IMR-90 (cell line): Measurements from ENCODE around the gene CAMTA1. TPM values are rescaled to one million over a fixed set of nuclear protein-coding genes. Genes with fewer than 3 reads are reported as not detected.

Experiments
- ATAC-seq: fragments of 200-7000 bp; cut with Tn5 transposase; 2 replicates; pipeline ENCODE4 v1.9.1; 2020; ENCODE audit warnings: low read depth, mild to moderate bottlenecking, moderate library complexity
- BruUV-seq: library from RNA; stranded (reverse); fragments of 400-500 nt; replicated peaks from 2 replicates; lab custom pipeline; 2021; lab: Mats Ljungman, UMichigan
- CTCF ChIA-PET: fragments of 300-600 bp; formaldehyde crosslinking; extraction: SDS; loops from one replicate; lab custom pipeline; 2021; ENCODE audit warnings: antibody characterized with exemption; lab: Yijun Ruan, JAX
- POLR2A ChIA-PET: fragments of 300-600 bp; sonication (Branson Sonifier 250); formaldehyde crosslinking; loops from one replicate; lab custom pipeline; 2022; ENCODE audit warnings: antibody characterized with exemption; ENCODE audit not compliant: unreplicated experiment; lab: Charles Lee
- DNase-seq: peaks from one replicate; pipeline ENCODE4 v3.0.0; 2013
- H2AFZ ChIP-seq: replicated peaks from 2 replicates; pipeline ENCODE3; 2013; ENCODE audit warnings: low read length, mild to moderate bottlenecking; ENCODE audit not compliant: poor library complexity
- H2AK5ac ChIP-seq: 2 replicates; pipeline ENCODE4 v1.6.1; 2013; ENCODE audit warnings: low read depth, low read length, inconsistent platforms
- H2AK9ac ChIP-seq: replicated peaks from 2 replicates; pipeline ENCODE3; 2013; ENCODE audit warnings: mild to moderate bottlenecking, low read depth, low read length, moderate library complexity; ENCODE audit not compliant: poor library complexity
- H2BK120ac ChIP-seq: 2 replicates; pipeline ENCODE4 v1.6.1; 2013; ENCODE audit warnings: low read depth, low read length, inconsistent platforms
- H2BK15ac ChIP-seq: 3 replicates; pipeline ENCODE4 v1.6.1; 2013; ENCODE audit warnings: low read depth, low read length, inconsistent platforms
- H2BK20ac ChIP-seq: 2 replicates; pipeline ENCODE4 v1.6.1; 2013; ENCODE audit warnings: low read depth, mild to moderate bottlenecking, inconsistent platforms, low read length, moderate library complexity
- H2BK5ac ChIP-seq: 2 replicates; pipeline ENCODE4 v1.6.1; 2013; ENCODE audit warnings: mild to moderate bottlenecking, low read depth, low read length, inconsistent platforms; ENCODE audit not compliant: poor library complexity, severe bottlenecking
- H3K14ac ChIP-seq: replicated peaks from 2 replicates; pipeline ENCODE4 v1.6.1; 2013; ENCODE audit warnings: low read depth, low read length, inconsistent platforms
- H3K18ac ChIP-seq: 2 replicates; pipeline ENCODE4 v1.6.1; 2013; ENCODE audit warnings: low read depth, low read length, control low read depth
- H3K23ac ChIP-seq: 2 replicates; pipeline ENCODE4 v1.6.1; 2013; ENCODE audit warnings: low read depth, low read length, inconsistent platforms
- H3K27ac ChIP-seq: 2 replicates; pipeline ENCODE4 v1.5.1; 2013; ENCODE audit warnings: mild to moderate bottlenecking, control low read depth, low read length; ENCODE audit not compliant: insufficient read depth
- H3K27me3 ChIP-seq: 2 replicates; pipeline ENCODE4 v1.6.1; 2013; ENCODE audit warnings: low read length; ENCODE audit not compliant: control insufficient read depth, insufficient read depth
- H3K36me3 ChIP-seq: 2 replicates; pipeline ENCODE4 v1.6.1; 2013; ENCODE audit warnings: low read length, mixed read lengths; ENCODE audit not compliant: control insufficient read depth, insufficient read depth
- H3K4ac ChIP-seq: 2 replicates; pipeline ENCODE4 v1.6.1; 2013; ENCODE audit warnings: low read depth, low read length, inconsistent platforms
- H3K4me1 ChIP-seq: 2 replicates; pipeline ENCODE4 v1.6.1; 2013; ENCODE audit warnings: low read length, mixed read lengths; ENCODE audit not compliant: control insufficient read depth, insufficient read depth
- H3K4me2 ChIP-seq: 2 replicates; pipeline ENCODE4 v1.6.1; 2013; ENCODE audit warnings: low read depth, mild to moderate bottlenecking, control low read depth, low read length, moderate library complexity
- H3K4me3 ChIP-seq: 2 replicates; pipeline ENCODE4 v1.5.1; 2013; ENCODE audit warnings: low read depth, mild to moderate bottlenecking, control low read depth, low read length, moderate library complexity; ENCODE audit not compliant: insufficient read depth
- H3K56ac ChIP-seq: 2 replicates; pipeline ENCODE4 v1.6.1; 2013; ENCODE audit warnings: low read length, inconsistent platforms; ENCODE audit not compliant: insufficient read depth; ENCODE audit errors: extremely low read depth
- H3K79me1 ChIP-seq, 2 experiments: 2 replicates each; pipeline ENCODE4 v1.6.1; 2013; ENCODE audit warnings: low read length in 2 of 2, inconsistent platforms in 1 of 2, low read depth in 1 of 2
- H3K9ac ChIP-seq: 2 replicates; pipeline ENCODE4 v1.6.1; 2013; ENCODE audit warnings: low read depth, low read length, control low read depth
- H3K9me1 ChIP-seq: 2 replicates; pipeline ENCODE4 v1.6.1; 2013; ENCODE audit warnings: low read length, inconsistent platforms; ENCODE audit not compliant: insufficient read depth
- H3K9me3 ChIP-seq: 2 replicates; pipeline ENCODE4 v1.6.1; 2013; ENCODE audit warnings: low read length; ENCODE audit not compliant: control insufficient read depth, insufficient read depth
- H4K20me1 ChIP-seq: 2 replicates; pipeline ENCODE4 v1.6.1; 2013; ENCODE audit warnings: low read length, inconsistent platforms; ENCODE audit not compliant: insufficient read depth
- H4K5ac ChIP-seq: 2 replicates; pipeline ENCODE4 v1.6.1; 2013; ENCODE audit warnings: mild to moderate bottlenecking, low read depth, low read length, control low read depth
- H4K8ac ChIP-seq, 2 experiments: 2 replicates each; pipeline ENCODE4 v1.6.1; 2013; ENCODE audit warnings: low read depth in 2 of 2, low read length in 2 of 2, control low read depth in 1 of 2, inconsistent platforms in 1 of 2
- H4K91ac ChIP-seq: 2 replicates; pipeline ENCODE4 v1.6.1; 2013; ENCODE audit warnings: low read depth, low read length, inconsistent platforms; ENCODE audit not compliant: insufficient read depth
- BHLHE40 ChIP-seq: fragments of 150-350 bp; IDR thresholded peaks from 2 replicates; pipeline ENCODE4 v1.6.1; 2016; ENCODE audit warnings: mild to moderate bottlenecking, low read depth, low read length
- CHD1 ChIP-seq: IDR thresholded peaks from 2 replicates; pipeline ENCODE4 v1.6.1; 2012; ENCODE audit warnings: low read depth, low read length, improper control_type of control experiment
- CTCF ChIP-seq: conservative IDR thresholded peaks from 2 replicates; pipeline ENCODE4 v1.5.1; 2012; ENCODE audit warnings: mild to moderate bottlenecking, low read depth, low read length, improper control_type of control experiment
- ELK1 ChIP-seq: fragments of 150-350 bp; IDR thresholded peaks from 2 replicates; pipeline ENCODE4 v1.6.1; 2016; ENCODE audit warnings: low read depth, mild to moderate bottlenecking, low read length, moderate library complexity, borderline replicate concordance
- FOS ChIP-seq: fragments of 150-350 bp; IDR thresholded peaks from 2 replicates; pipeline ENCODE4 v1.6.1; 2016; ENCODE audit warnings: low read depth, low read length
- NFE2L2 ChIP-seq: fragments of 150-350 bp; IDR thresholded peaks from 2 replicates; pipeline ENCODE4 v1.6.1; 2016; ENCODE audit warnings: low read depth, mild to moderate bottlenecking, low read length
- WGBS, 2 experiments: methylation state at CpG; one replicate each; pipeline versions ENCODE4 v1.1.5 to v1.1.7; 2013; ENCODE audit warnings: missing lambda C conversion rate in 2 of 2; ENCODE audit not compliant: insufficient read length in 1 of 2; ENCODE audit errors: extremely low coverage in 2 of 2; 5-methylcytosine and 5-hydroxymethylcytosine counted together
- dilution Hi-C: fragments of 300-500 bp; cut with HindIII; formaldehyde crosslinking; loops from one replicate; pipeline ENCODE4 v1.14.3; 2018; ENCODE audit warnings: low sequenced_read_pairs; ENCODE audit not compliant: unreplicated experiment
- in situ Hi-C: fragments of 300-500 bp; cut with MboI; formaldehyde crosslinking; loops from 3 replicates; pipeline ENCODE4 v1.14.3; 2019; ENCODE audit warnings: low sequenced_read_pairs, inconsistent platforms, mixed read lengths
- intact Hi-C: fragments of 100-400 bp; cut with micrococcal nuclease; formaldehyde crosslinking; loops from 2 replicates; pipeline ENCODE4 v1.10.0; 2022
- polyA plus RNA-seq, 3 experiments: library from polyadenylated mRNA; depleted of rRNA; stranded (reverse); fragments of >200 nt; gene quantifications; 2 replicates each; pipeline ENCODE4 v1.2.3, GENCODE V29; 2012; ENCODE audit warnings: low replicate concordance in 1 of 3
- total RNA-seq: library from RNA; depleted of rRNA; stranded (reverse); fragments of >200 nt; gene quantifications from 2 replicates; pipeline ENCODE4 v1.2.3, GENCODE V29; 2012

CAMTA1 gene
- total and polyA plus RNA-seq, 2 of the 4 experiments (the other 2 are of a cell fraction): 35.5 to 74.3 TPM

GRCh38 chr1:7171168-7171567, 385.9 kb downstream of the CAMTA1 start:
- H3K4me3 ChIP-seq: no peak overlapping the region
- H4K91ac ChIP-seq: no peak overlapping the region
- H3K56ac ChIP-seq: no peak overlapping the region
- H3K27ac ChIP-seq: no peak overlapping the region
- no peak overlapping the region for H2AFZ ChIP-seq
- WGBS, 2 experiments: no CpG with 5 or more reads among the region's 1 CpG
- no TSS peak for BruUV-seq
- H2BK5ac ChIP-seq: no peak overlapping the region
- H4K8ac ChIP-seq: no peak overlapping the region
- ATAC-seq (no peak), DNase-seq (no peak)
- H3K36me3 ChIP-seq: no peaks in the 10 kb centered on the region
- dilution Hi-C loops: no loop called here
- no peak overlapping the region for H2BK20ac ChIP-seq
- H3K79me1 ChIP-seq: no peaks in the 10 kb centered on the region
- TF ChIP-seq FOS: no peak
- TF ChIP-seq BHLHE40: no peak
- no peak for TF ChIP-seq NFE2L2
- no peak for TF ChIP-seq CHD1
- no peak for TF ChIP-seq CTCF
- TF ChIP-seq ELK1: no peak
- no peak overlapping the region for H3K4me2 ChIP-seq
- peaks cover 19% of the 10 kb centered on the region for H3K27me3 ChIP-seq
- no peak overlapping the region for H4K5ac ChIP-seq
- no peak overlapping the region for H2BK15ac ChIP-seq
- H3K4me1 ChIP-seq: no peaks in the 10 kb centered on the region
- H2AK5ac ChIP-seq: no peak overlapping the region
- H2BK120ac ChIP-seq: no peak overlapping the region
- in situ Hi-C loops: no loop called here
- no peak overlapping the region for H3K9ac ChIP-seq
- no peak overlapping the region for H3K14ac ChIP-seq
- ChIA-PET POLR2A (no interaction called here), CTCF (no interaction called here)
- H3K18ac ChIP-seq: no peak overlapping the region
- intact Hi-C loops: no loop called here
- no peaks in the 10 kb centered on the region for H3K9me1 ChIP-seq
- no peak overlapping the region for H2AK9ac ChIP-seq
- no peaks in the 10 kb centered on the region for H4K20me1 ChIP-seq
- H3K4ac ChIP-seq: no peak overlapping the region
- no peak overlapping the region for H3K23ac ChIP-seq
- no peaks in the 10 kb centered on the region for H3K9me3 ChIP-seq
